HepG2 (cell line): ENCODE measurements around the gene MLX. TPM values are rescaled to one million over a fixed set of nuclear protein-coding genes. Genes with fewer than 3 reads are reported as not detected.

Experiments used
- DNMT1 ChIP-seq: sonication (generic); formaldehyde crosslinking; IDR thresholded peaks from 2 replicates; pipeline ENCODE4 v1.5.1; 2020; ENCODE audit warnings: mild to moderate bottlenecking, missing genetic modification reagents
- HES4 ChIP-seq: sonication (generic); formaldehyde crosslinking; IDR thresholded peaks from 2 replicates; pipeline ENCODE4 v1.9.0; 2021; ENCODE audit warnings: mild to moderate bottlenecking, missing genetic modification reagents, borderline replicate concordance
- HNRNPH1 ChIP-seq: fragments of 200-400 bp; formaldehyde crosslinking; optimal IDR thresholded peaks from 2 replicates; pipeline ENCODE3; 2017; ENCODE audit warnings: mild to moderate bottlenecking, low read depth, low read length
- KAT8 ChIP-seq: IDR thresholded peaks from 2 replicates; pipeline ENCODE4 v1.6.1; 2016; ENCODE audit warnings: missing genetic modification reagents, missing compliant biosample characterization
- MATR3 ChIP-seq: sonication (generic); formaldehyde crosslinking; IDR thresholded peaks from 2 replicates; pipeline ENCODE4 v1.4.0; 2020; ENCODE audit warnings: missing genetic modification reagents
- NONO ChIP-seq, 2 experiments: fragments of 450-650 bp in 1 of 2; sonication (generic) in 1 of 2; formaldehyde crosslinking in 1 of 2; IDR thresholded peaks in 1 of 2; conservative IDR thresholded peaks in 1 of 2; 2 replicates each; pipeline versions ENCODE4 v1.6.1 to v1.8.0; 2017 to 2022; ENCODE audit warnings: mild to moderate bottlenecking in 1 of 2, missing genetic modification reagents in 1 of 2, moderate library complexity in 1 of 2
- REXO4 ChIP-seq: sonication (generic); formaldehyde crosslinking; IDR thresholded peaks from 2 replicates; pipeline ENCODE4 v1.8.0; 2022; ENCODE audit warnings: missing genetic modification reagents, mild to moderate bottlenecking, borderline replicate concordance
- SPEN ChIP-seq: sonication (generic); formaldehyde crosslinking; IDR thresholded peaks from 2 replicates; pipeline ENCODE4 v1.5.1; 2020; ENCODE audit warnings: low read depth, mild to moderate bottlenecking, missing genetic modification reagents
- TARDBP ChIP-seq: sonication (generic); formaldehyde crosslinking; IDR thresholded peaks from 2 replicates; pipeline ENCODE4 v1.8.0; 2022; ENCODE audit warnings: mild to moderate bottlenecking, missing genetic modification reagents
- THAP8 ChIP-seq: sonication (generic); formaldehyde crosslinking; IDR thresholded peaks from 2 replicates; pipeline ENCODE4 v1.5.1; 2020; ENCODE audit warnings: missing genetic modification reagents, mild to moderate bottlenecking, borderline replicate concordance
- UBTF ChIP-seq: sonication (generic); formaldehyde crosslinking; IDR thresholded peaks from 2 replicates; pipeline ENCODE4 v1.4.0; 2020; ENCODE audit warnings: mild to moderate bottlenecking, missing genetic modification reagents
- ZFP1 ChIP-seq: IDR thresholded peaks from 2 replicates; pipeline ENCODE4 v1.6.1; 2016
- ZKSCAN1 ChIP-seq: fragments of 150-350 bp; IDR thresholded peaks from 2 replicates; pipeline ENCODE4 v1.6.1; 2014; ENCODE audit warnings: low read length
- ZNF160 ChIP-seq: sonication (generic); formaldehyde crosslinking; IDR thresholded peaks from 2 replicates; pipeline ENCODE4 v1.8.0; 2022; ENCODE audit warnings: mild to moderate bottlenecking, inconsistent platforms, missing genetic modification reagents
- ZNF720 ChIP-seq: sonication (generic); formaldehyde crosslinking; IDR thresholded peaks from 2 replicates; pipeline ENCODE4 v1.4.0; 2020; ENCODE audit warnings: missing genetic modification reagents
- ZNF775 ChIP-seq: sonication (generic); formaldehyde crosslinking; IDR thresholded peaks from 2 replicates; pipeline ENCODE4 v1.4.0; 2020; ENCODE audit warnings: missing genetic modification reagents, mild to moderate bottlenecking, moderate library complexity, borderline replicate concordance
- ZNF781 ChIP-seq: sonication (generic); formaldehyde crosslinking; IDR thresholded peaks from 2 replicates; pipeline ENCODE4 v1.5.1; 2020; ENCODE audit warnings: borderline replicate concordance, mild to moderate bottlenecking, missing genetic modification reagents; ENCODE audit errors: not compliant biosample characterization
- ZNF792 ChIP-seq: IDR thresholded peaks from 2 replicates; pipeline ENCODE4 v1.6.1; 2016
- ZNF879 ChIP-seq: sonication (generic); formaldehyde crosslinking; IDR thresholded peaks from 2 replicates; pipeline ENCODE4 v1.8.1; 2023; ENCODE audit warnings: missing genetic modification reagents
- polyA plus RNA-seq, 8 experiments: library from polyadenylated mRNA; depleted of rRNA in 3 of 8; stranded (reverse) in 7 of 8; unstranded in 1 of 8; fragments of >200 nt; fragmentation: Illumina TruSeq in 4 of 8; extraction: Trizol in 4 of 8; gene quantifications; 2 replicates each; pipeline versions ENCODE4 v1.2.1 to v1.2.3, GENCODE V29; 2011 to 2016; ENCODE audit warnings: low read depth in 4 of 8, missing spikeins in 1 of 8, mixed read lengths in 1 of 8; ENCODE audit not compliant: insufficient read depth in 1 of 8
- total RNA-seq, 5 experiments: library from RNA; depleted of rRNA; stranded (reverse); fragments of >200 nt; fragmentation: Illumina TruSeq; extraction: Trizol; gene quantifications; 2 replicates each; pipeline ENCODE4 v1.2.3, GENCODE V29; 2016; ENCODE audit warnings: low read depth in 1 of 5
- TF ChIP-seq, protein P1 (sequence below): sonication (generic); formaldehyde crosslinking; IDR thresholded peaks from 2 replicates; pipeline ENCODE4 v1.5.0; 2020; ENCODE audit warnings: mild to moderate bottlenecking, missing genetic modification reagents, borderline replicate concordance
- TF ChIP-seq, protein P2 (sequence below): sonication (generic); formaldehyde crosslinking; IDR thresholded peaks from 2 replicates; pipeline ENCODE4 v1.5.1; 2020; ENCODE audit warnings: mild to moderate bottlenecking, missing genetic modification reagents, moderate library complexity

MLX gene
- total and polyA plus RNA-seq, 2 of the 13 experiments (the other 11 are each of a cell fraction or from before 2014, with no cell fraction given), result 38.9 to 74.4 TPM

DNA sequence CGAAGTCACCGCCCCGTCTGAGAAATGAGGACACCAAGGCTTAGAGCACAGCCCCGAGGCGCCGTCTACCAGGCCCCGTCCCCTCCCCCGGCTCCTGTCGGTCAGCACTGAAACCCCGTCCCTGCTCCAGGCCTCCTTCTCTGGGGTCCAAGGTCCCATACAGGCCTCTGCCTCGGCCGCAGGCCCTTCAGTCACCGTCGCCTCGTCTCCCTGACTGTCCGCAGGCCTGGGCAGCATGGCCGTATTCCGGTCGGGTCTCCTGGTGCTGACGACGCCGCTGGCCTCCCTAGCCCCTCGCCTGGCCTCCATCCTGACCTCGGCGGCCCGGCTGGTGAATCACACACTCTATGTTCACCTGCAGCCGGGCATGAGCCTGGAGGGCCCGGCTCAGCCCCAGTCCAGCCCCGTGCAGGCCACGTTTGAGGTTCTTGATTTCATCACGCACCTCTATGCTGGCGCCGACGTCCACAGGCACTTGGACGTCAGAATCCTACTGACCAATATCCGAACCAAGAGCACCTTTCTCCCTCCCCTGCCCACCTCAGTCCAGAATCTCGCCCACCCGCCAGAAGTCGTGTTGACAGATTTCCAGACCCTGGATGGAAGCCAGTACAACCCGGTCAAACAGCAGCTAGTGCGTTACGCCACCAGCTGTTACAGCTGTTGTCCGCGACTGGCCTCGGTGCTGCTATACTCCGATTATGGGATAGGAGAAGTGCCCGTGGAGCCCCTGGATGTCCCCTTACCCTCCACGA lies 4.3 kb upstream of the MLX start (continued):
- TF ChIP-seq THAP8 (CRISPR knock-in tag) (peak; percentile 23; the same call in 1 of the 2 replicates), ZNF160 (CRISPR knock-in tag) (peak; percentile 68), KAT8 (no peak), ZFP1 (CRISPR knock-in tag) (0 out of 2 replicates have a peak, but pooled peaks have one; percentile 11), TARDBP (CRISPR knock-in tag) (no peak), MATR3 (peak; percentile 9; the same call in 1 of the 2 replicates), UBTF (CRISPR knock-in tag) (peak; percentile 87), DNMT1 (CRISPR knock-in tag) (0 out of 2 replicates have a peak, but pooled peaks have one; percentile 34), ZNF879 (CRISPR knock-in tag) (peak; percentile 88), HNRNPH1 (no peak), ZNF720 (no peak; the same call in 1 of the 2 replicates), NONO (IDR thresholded peaks at IDR 0.05) (no peak), NONO (CRISPR knock-in tag; conservative IDR thresholded peaks at IDR 0.05) (peak; percentile 20; the same call in 1 of the 2 replicates), ZKSCAN1 (0 out of 2 replicates have a peak, but pooled peaks have one; percentile 39), HES4 (peak; percentile 72), ZNF775 (peak; percentile 83), SPEN (CRISPR knock-in tag) (peak; percentile 64; the same call in 1 of the 2 replicates), ZNF781 (CRISPR knock-in tag) (peak; percentile 67), ZNF792 (CRISPR knock-in tag) (peak; percentile 43; the same call in 1 of the 2 replicates), REXO4 (CRISPR knock-in tag) (peak; percentile 65; the same call in 1 of the 2 replicates)
- TF ChIP-seq, protein P1, sequence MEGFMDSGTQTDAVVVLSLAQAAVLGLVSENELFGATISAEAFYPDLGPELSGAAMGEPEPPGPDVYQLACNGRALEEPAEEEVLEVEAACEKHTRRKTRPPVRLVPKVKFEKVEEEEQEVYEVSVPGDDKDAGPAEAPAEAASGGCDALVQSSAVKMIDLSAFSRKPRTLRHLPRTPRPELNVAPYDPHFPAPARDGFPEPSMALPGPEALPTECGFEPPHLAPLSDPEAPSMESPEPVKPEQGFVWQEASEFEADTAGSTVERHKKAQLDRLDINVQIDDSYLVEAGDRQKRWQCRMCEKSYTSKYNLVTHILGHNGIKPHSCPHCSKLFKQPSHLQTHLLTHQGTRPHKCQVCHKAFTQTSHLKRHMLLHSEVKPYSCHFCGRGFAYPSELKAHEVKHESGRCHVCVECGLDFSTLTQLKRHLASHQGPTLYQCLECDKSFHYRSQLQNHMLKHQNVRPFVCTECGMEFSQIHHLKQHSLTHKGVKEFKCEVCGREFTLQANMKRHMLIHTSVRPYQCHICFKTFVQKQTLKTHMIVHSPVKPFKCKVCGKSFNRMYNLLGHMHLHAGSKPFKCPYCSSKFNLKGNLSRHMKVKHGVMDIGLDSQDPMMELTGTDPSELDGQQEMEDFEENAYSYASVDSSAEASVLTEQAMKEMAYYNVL (CRISPR knock-in tag), result no peak
- TF ChIP-seq, protein P2, sequence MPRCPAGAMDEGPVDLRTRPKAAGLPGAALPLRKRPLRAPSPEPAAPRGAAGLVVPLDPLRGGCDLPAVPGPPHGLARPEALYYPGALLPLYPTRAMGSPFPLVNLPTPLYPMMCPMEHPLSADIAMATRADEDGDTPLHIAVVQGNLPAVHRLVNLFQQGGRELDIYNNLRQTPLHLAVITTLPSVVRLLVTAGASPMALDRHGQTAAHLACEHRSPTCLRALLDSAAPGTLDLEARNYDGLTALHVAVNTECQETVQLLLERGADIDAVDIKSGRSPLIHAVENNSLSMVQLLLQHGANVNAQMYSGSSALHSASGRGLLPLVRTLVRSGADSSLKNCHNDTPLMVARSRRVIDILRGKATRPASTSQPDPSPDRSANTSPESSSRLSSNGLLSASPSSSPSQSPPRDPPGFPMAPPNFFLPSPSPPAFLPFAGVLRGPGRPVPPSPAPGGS, result peak; percentile 20; the same call in 1 of the 2 replicates
